Measurements from ENCODE around the gene ELL2.
A peak's percentile ranks its signal among the peaks of the same experiment; 100 is the strongest.
"Not testable (repeated sequence)": the region's sequence is repeated elsewhere in the genome, so short reads cannot be mapped to it uniquely, and the experiment has no call there.

The ELL2 gene

DNA sequence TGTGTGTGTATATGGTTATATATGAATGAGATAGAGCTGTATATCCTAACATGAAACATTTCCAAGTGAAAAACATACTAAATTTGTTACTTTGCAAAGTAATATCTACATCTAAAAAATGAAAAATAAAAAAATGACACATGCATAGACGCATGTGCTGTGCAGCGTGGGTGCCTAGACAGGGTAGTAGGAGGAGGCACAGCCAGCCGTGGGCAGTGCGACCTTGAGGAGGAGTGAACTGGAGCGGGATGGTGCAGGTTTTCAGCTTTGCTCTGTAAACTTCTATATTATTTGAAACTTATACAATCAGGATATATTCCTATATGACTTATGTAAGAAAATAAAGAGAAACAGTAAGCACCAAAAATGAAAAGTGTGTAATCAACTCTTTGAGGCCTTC lies 124.2 kb downstream of the ELL2 start:
- no peak for DNase-seq (ENCODE audit: low spot score)

DNA sequence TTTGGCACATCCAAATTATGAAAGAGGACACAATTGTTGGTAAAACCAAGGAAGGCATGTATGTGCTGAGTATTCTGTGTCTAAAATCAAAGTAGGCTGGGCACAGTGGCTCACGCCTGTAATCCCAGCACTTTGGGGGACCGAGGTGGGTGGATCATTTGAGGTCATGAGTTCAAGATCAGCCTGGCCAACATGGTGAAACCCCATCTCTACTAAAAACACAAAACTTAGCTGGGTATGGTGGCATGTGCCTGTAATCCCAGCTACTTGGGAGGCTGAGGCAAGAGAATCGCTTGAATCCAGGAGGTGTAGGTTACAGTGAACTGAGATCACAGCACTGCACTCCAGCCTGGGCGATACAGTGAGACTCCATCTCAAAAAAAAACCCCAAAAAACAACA lies 124.7 kb downstream of the ELL2 start:
- DNase-seq (ENCODE audit: low spot score): not testable (repeated sequence)

DNA sequence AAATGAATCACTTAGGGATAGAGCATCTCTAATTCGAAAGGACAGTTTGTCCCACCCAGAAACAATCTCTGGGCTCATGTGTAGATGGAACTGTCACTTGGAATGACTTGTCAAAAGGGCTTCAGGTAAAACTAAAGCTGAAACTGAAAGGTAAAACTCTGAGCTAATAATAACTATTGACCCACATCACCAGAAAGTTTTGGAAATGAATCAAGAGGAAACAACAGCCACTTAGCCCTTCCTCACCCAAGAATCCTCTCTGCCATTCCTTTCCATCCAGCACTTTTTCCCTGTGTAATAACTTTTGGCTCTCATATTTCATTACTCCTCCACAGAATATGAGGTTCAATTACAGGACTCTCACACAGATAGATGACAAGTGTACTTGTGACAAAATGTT lies 125.1 kb downstream of the ELL2 start:
- peak; percentile 51 for DNase-seq (ENCODE audit: low spot score)

DNA sequence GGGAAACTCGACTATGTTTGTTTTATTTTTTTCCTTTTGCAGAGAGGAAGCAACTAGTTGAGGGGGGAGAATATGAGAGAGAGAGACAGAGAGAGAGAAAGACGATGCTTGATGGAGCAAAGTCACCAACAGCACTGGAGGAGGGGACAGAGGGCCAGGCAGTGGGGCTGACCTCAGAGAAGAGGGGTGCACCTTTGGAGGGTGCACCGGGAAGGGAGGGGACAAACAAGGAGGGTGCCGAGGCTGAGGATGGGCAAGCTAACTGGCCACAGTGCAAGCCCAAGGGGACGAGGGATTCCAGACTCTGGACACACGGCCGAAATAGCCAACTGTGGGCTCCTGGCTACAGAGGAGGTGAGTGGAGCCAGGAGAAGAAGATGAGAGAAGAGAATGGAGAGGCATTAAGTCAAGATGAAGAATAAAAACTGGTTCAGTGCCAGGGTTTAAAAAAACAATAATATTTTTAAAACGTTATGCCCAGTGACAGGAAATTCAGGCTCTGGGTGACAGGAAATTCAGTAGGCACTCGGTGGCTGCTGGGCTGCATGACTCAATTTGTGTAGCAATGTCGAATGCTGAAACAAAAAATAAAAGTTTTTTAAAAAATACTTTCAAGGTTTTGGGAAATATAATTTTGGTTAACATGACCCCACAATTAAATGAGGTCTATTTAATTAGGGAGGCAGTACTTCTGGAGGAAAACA lies 125.8 kb downstream of the ELL2 start:
- no peak for DNase-seq (ENCODE audit: low spot score)

All from GM03348 (cell line).